Panc1 (cell line): ENCODE data around the gene TAT. TPM values are rescaled to one million over a fixed set of nuclear protein-coding genes. Genes with fewer than 3 reads are reported as not detected.

ENCODE experiments used
- ATAC-seq: fragments of 200-7000 bp; cut with Tn5 transposase; 2 replicates; pipeline ENCODE4 v1.9.1; 2020; ENCODE audit warnings: mild to moderate bottlenecking, moderate library complexity
- BruUV-seq: library from RNA; stranded (reverse); fragments of 400-500 nt; replicated peaks from 2 replicates; lab custom pipeline; 2021; lab: Mats Ljungman, UMichigan
- CTCF ChIA-PET: fragments of 300-600 bp; sonication (Branson Sonifier 250); formaldehyde crosslinking; loops from one replicate; lab custom pipeline; 2022; ENCODE audit warnings: antibody characterized with exemption; lab: Charles Lee
- POLR2A ChIA-PET: fragments of 300-600 bp; sonication (Branson Sonifier 250); formaldehyde crosslinking; loops from one replicate; lab custom pipeline; 2022; ENCODE audit warnings: antibody characterized with exemption; lab: Charles Lee
- DNase-seq: peaks from one replicate; pipeline ENCODE4 v3.0.0-alpha.2; 2010; ENCODE audit warnings: low read depth, low spot score
- H3K27ac ChIP-seq: 2 replicates; pipeline ENCODE4 v1.5.1; 2011; ENCODE audit warnings: mild to moderate bottlenecking, low read length, inconsistent platforms
- H3K27me3 ChIP-seq: fragments of 200-500 bp; sonication (Bioruptor generic); 2 replicates; pipeline ENCODE4 v1.6.0; 2014; ENCODE audit warnings: low read length, inconsistent platforms; ENCODE audit not compliant: control insufficient read depth, insufficient read depth
- H3K36me3 ChIP-seq: fragments of 200-500 bp; sonication (Bioruptor generic); 2 replicates; pipeline ENCODE4 v1.5.1; 2014; ENCODE audit warnings: inconsistent platforms, mild to moderate bottlenecking, low read length, moderate library complexity; ENCODE audit not compliant: control insufficient read depth, insufficient read depth
- H3K4me1 ChIP-seq: 2 replicates; pipeline ENCODE4 v1.5.1; 2011; ENCODE audit warnings: inconsistent platforms, mild to moderate bottlenecking, low read length, moderate library complexity; ENCODE audit not compliant: control insufficient read depth, insufficient read depth
- H3K4me3 ChIP-seq, 2 experiments: 2 replicates each; pipeline ENCODE4 v1.5.1; 2011 to 2012; ENCODE audit warnings: low read depth in 2 of 2, low read length in 2 of 2, mild to moderate bottlenecking in 2 of 2, inconsistent platforms in 1 of 2, moderate library complexity in 1 of 2
- H3K9me3 ChIP-seq: fragments of 200-500 bp; sonication (Bioruptor generic); 2 replicates; pipeline ENCODE4 v1.5.1; 2014; ENCODE audit warnings: low read depth, mild to moderate bottlenecking, inconsistent platforms, low read length, moderate library complexity; ENCODE audit not compliant: control insufficient read depth, insufficient read depth
- POLR2AphosphoS5 ChIP-seq: IDR thresholded peaks from 2 replicates; pipeline ENCODE4 v1.6.1; 2012; ENCODE audit warnings: mild to moderate bottlenecking, low read depth, low read length, moderate library complexity
- SIN3A ChIP-seq: IDR thresholded peaks from 2 replicates; pipeline ENCODE4 v1.6.1; 2012; ENCODE audit warnings: low read depth, mild to moderate bottlenecking, low read length, moderate library complexity, borderline replicate concordance; ENCODE audit not compliant: insufficient read depth
- TCF7L2 ChIP-seq: IDR thresholded peaks from 2 replicates; pipeline ENCODE4 v1.6.1; 2011; ENCODE audit warnings: mild to moderate bottlenecking, low read depth, low read length, inconsistent platforms
- in situ Hi-C: cut with HindIII; loops from 2 replicates; pipeline ENCODE4 v1.10.0; 2016; ENCODE audit warnings: low sequenced_read_pairs, low pct_unique_long_range_greater_than_20kb
- intact Hi-C: fragments of 100-400 bp; cut with micrococcal nuclease; formaldehyde crosslinking; loops from one replicate; pipeline ENCODE4 v1.10.0; 2022; ENCODE audit not compliant: unreplicated experiment
- total RNA-seq: library from RNA; stranded (reverse); gene quantifications from one replicate; pipeline ENCODE4 v1.2.1, GENCODE V29; 2021; ENCODE audit not compliant: unreplicated experiment
- TF ChIP-seq, protein P1 (sequence below): fragments of 450-650 bp; IDR thresholded peaks from 2 replicates; pipeline ENCODE4 v1.5.1; 2017; ENCODE audit warnings: mild to moderate bottlenecking
- TF ChIP-seq, protein P2 (sequence below), 2 experiments: IDR thresholded peaks; 2 replicates each; pipeline ENCODE4 v1.6.1; 2011 to 2012; ENCODE audit warnings: low read depth in 2 of 2, control low read depth in 1 of 2, low read length in 1 of 2, mild to moderate bottlenecking in 1 of 2, moderate library complexity in 1 of 2; ENCODE audit not compliant: insufficient read depth in 1 of 2

Gene TAT
- total RNA-seq, 1 experiment from 2014 or later: 0.49 TPM

DNA sequence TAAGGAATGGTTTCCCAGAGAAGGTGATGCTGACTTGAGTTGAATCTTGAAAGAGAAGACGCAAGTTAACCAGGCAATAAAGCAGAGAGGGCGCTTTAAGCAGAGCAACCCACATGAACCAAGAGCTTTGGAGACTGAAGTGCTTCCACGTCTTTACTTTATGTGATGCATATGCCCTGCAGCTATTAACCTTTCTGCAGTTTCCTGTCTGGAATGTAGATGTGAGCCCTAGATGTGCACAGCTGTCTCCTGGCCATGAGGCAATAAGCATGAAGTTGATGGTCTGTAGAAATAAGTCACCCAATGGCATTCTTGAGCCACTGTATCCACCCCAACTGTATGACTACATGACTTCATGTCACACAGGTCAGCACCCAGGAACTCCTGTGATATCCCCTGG, 56.3 kb downstream of the TAT start:
- in situ Hi-C loops: no loop called here
- no TSS peak for BruUV-seq
- DNase-seq (no peak), ATAC-seq (no peak)
- Histone ChIP-seq H3K4me1 (no peaks in the 10 kb centered on the region), H3K36me3 (no peaks in the 10 kb centered on the region), H3K27ac (no peak overlapping the region), H3K4me3 (no peak overlapping the region), H3K27me3 (no peaks in the 10 kb centered on the region), H3K9me3 (no peaks in the 10 kb centered on the region)
- ChIA-PET POLR2A (no interaction called here), CTCF (no interaction called here)
- intact Hi-C loops: no loop called here
- TF ChIP-seq SIN3A (no peak), TCF7L2 (no peak), POLR2AphosphoS5 (no peak)
- TF ChIP-seq, protein P1, sequence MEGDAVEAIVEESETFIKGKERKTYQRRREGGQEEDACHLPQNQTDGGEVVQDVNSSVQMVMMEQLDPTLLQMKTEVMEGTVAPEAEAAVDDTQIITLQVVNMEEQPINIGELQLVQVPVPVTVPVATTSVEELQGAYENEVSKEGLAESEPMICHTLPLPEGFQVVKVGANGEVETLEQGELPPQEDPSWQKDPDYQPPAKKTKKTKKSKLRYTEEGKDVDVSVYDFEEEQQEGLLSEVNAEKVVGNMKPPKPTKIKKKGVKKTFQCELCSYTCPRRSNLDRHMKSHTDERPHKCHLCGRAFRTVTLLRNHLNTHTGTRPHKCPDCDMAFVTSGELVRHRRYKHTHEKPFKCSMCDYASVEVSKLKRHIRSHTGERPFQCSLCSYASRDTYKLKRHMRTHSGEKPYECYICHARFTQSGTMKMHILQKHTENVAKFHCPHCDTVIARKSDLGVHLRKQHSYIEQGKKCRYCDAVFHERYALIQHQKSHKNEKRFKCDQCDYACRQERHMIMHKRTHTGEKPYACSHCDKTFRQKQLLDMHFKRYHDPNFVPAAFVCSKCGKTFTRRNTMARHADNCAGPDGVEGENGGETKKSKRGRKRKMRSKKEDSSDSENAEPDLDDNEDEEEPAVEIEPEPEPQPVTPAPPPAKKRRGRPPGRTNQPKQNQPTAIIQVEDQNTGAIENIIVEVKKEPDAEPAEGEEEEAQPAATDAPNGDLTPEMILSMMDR: no peak
- TF ChIP-seq, protein P2, sequence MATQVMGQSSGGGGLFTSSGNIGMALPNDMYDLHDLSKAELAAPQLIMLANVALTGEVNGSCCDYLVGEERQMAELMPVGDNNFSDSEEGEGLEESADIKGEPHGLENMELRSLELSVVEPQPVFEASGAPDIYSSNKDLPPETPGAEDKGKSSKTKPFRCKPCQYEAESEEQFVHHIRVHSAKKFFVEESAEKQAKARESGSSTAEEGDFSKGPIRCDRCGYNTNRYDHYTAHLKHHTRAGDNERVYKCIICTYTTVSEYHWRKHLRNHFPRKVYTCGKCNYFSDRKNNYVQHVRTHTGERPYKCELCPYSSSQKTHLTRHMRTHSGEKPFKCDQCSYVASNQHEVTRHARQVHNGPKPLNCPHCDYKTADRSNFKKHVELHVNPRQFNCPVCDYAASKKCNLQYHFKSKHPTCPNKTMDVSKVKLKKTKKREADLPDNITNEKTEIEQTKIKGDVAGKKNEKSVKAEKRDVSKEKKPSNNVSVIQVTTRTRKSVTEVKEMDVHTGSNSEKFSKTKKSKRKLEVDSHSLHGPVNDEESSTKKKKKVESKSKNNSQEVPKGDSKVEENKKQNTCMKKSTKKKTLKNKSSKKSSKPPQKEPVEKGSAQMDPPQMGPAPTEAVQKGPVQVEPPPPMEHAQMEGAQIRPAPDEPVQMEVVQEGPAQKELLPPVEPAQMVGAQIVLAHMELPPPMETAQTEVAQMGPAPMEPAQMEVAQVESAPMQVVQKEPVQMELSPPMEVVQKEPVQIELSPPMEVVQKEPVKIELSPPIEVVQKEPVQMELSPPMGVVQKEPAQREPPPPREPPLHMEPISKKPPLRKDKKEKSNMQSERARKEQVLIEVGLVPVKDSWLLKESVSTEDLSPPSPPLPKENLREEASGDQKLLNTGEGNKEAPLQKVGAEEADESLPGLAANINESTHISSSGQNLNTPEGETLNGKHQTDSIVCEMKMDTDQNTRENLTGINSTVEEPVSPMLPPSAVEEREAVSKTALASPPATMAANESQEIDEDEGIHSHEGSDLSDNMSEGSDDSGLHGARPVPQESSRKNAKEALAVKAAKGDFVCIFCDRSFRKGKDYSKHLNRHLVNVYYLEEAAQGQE (IDR thresholded peaks at IDR 0.05; ENCODE audit: insufficient read depth in 1 of 2, low read depth in 2 of 2, low read length in 1 of 2): no peak

Other genes starting within 250 kb of the TAT start
- 0.59 TPM for gene CALB2, start 218.4 kb downstream of the TAT start, total RNA-seq
- not detected for gene TLE7, start 135.0 kb downstream of the TAT start, total RNA-seq
- gene ZNF23, start 114.8 kb downstream of the TAT start, total RNA-seq: 5.2 TPM
- 2.5 TPM for gene ZNF19, start 87.8 kb downstream of the TAT start, total RNA-seq
- gene CHST4, start 50.7 kb downstream of the TAT start, total RNA-seq: 1.1 TPM
- gene MARVELD3, start 49.1 kb upstream of the TAT start, total RNA-seq: 0.08 TPM
- gene PHLPP2, start 147.6 kb upstream of the TAT start, total RNA-seq: 13.1 TPM
- gene AP1G1, start 231.7 kb upstream of the TAT start, total RNA-seq: 63.8 TPM